ENCODE measurements around the gene CCNL2.
A peak's percentile ranks its signal among the peaks of the same experiment; 100 is the strongest.

CCNL2 gene

DNA sequence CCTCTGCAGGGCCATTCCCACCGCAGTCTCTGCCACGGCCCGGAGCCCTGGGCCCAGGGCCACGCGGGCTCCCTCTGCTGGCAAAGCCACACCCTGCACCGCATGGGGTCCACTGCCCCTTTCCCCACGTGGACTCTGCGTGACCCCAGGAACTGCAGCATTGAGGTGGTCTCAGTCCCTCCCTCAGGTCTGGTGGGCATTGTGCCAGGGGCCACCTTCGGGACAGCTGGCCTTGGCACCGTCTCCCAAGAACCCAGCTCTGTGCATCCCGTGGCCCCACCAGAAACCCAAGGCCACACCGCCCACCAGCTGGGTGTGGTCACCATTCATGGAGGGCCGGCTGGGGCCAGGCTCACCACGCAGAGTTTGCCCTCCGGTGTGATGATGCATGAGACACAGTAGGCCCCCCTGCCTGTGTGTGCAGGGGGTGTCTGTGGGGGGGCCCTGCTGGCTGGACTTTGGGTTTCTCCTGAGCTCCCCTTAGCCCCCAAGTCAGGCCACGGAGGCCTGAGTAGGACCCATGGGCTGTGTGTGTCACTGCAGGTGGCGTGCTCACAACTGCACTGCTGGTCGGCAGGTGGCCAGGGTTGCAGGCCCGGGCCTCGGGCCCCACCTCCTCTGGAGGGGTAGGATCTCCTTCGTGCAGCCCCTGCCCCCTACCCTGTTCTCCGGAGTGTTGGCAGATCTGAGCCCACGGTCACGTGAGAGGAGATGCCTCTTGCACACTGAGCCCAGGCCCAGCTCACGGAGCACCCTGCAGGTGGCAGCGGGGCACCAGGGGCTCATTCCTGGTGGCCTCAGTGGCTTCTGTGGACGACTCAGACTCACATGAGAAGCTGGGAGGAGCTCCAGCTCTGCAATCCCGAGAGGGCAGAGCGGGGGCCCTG, 42.1 kb upstream of the CCNL2 start:
- peaks cover under 1% of the 10 kb centered on the region for H3K27me3 ChIP-seq (ENCODE audit: insufficient read depth, poor library complexity, severe bottlenecking)
- H3K27ac ChIP-seq (replicated peaks), result no peak overlapping the region
- no peak overlapping the region for H3K4me3 ChIP-seq (replicated peaks; ENCODE audit: insufficient read depth, low read length)
- TF ChIP-seq, protein P1, sequence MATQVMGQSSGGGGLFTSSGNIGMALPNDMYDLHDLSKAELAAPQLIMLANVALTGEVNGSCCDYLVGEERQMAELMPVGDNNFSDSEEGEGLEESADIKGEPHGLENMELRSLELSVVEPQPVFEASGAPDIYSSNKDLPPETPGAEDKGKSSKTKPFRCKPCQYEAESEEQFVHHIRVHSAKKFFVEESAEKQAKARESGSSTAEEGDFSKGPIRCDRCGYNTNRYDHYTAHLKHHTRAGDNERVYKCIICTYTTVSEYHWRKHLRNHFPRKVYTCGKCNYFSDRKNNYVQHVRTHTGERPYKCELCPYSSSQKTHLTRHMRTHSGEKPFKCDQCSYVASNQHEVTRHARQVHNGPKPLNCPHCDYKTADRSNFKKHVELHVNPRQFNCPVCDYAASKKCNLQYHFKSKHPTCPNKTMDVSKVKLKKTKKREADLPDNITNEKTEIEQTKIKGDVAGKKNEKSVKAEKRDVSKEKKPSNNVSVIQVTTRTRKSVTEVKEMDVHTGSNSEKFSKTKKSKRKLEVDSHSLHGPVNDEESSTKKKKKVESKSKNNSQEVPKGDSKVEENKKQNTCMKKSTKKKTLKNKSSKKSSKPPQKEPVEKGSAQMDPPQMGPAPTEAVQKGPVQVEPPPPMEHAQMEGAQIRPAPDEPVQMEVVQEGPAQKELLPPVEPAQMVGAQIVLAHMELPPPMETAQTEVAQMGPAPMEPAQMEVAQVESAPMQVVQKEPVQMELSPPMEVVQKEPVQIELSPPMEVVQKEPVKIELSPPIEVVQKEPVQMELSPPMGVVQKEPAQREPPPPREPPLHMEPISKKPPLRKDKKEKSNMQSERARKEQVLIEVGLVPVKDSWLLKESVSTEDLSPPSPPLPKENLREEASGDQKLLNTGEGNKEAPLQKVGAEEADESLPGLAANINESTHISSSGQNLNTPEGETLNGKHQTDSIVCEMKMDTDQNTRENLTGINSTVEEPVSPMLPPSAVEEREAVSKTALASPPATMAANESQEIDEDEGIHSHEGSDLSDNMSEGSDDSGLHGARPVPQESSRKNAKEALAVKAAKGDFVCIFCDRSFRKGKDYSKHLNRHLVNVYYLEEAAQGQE (IDR thresholded peaks at IDR 0.05; ENCODE audit: insufficient replicate concordance, low read depth), result no peak
- TF ChIP-seq, protein P2, sequence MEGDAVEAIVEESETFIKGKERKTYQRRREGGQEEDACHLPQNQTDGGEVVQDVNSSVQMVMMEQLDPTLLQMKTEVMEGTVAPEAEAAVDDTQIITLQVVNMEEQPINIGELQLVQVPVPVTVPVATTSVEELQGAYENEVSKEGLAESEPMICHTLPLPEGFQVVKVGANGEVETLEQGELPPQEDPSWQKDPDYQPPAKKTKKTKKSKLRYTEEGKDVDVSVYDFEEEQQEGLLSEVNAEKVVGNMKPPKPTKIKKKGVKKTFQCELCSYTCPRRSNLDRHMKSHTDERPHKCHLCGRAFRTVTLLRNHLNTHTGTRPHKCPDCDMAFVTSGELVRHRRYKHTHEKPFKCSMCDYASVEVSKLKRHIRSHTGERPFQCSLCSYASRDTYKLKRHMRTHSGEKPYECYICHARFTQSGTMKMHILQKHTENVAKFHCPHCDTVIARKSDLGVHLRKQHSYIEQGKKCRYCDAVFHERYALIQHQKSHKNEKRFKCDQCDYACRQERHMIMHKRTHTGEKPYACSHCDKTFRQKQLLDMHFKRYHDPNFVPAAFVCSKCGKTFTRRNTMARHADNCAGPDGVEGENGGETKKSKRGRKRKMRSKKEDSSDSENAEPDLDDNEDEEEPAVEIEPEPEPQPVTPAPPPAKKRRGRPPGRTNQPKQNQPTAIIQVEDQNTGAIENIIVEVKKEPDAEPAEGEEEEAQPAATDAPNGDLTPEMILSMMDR (IDR thresholded peaks at IDR 0.05; ENCODE audit: insufficient read depth, low read length), result peak; percentile 97
- TF ChIP-seq SPI1 (IDR thresholded peaks at IDR 0.05; ENCODE audit: borderline replicate concordance, low read depth) (no peak), POLR2AphosphoS5 (IDR thresholded peaks at IDR 0.05; ENCODE audit: low read depth) (no peak), GABPA (IDR thresholded peaks at IDR 0.05; ENCODE audit: low read depth) (no peak)
- peak in 1 of 2 experiments; percentile 47 for DNase-seq (ENCODE audit: low read depth in 1 of 2, low spot score in 1 of 2)

DNA sequence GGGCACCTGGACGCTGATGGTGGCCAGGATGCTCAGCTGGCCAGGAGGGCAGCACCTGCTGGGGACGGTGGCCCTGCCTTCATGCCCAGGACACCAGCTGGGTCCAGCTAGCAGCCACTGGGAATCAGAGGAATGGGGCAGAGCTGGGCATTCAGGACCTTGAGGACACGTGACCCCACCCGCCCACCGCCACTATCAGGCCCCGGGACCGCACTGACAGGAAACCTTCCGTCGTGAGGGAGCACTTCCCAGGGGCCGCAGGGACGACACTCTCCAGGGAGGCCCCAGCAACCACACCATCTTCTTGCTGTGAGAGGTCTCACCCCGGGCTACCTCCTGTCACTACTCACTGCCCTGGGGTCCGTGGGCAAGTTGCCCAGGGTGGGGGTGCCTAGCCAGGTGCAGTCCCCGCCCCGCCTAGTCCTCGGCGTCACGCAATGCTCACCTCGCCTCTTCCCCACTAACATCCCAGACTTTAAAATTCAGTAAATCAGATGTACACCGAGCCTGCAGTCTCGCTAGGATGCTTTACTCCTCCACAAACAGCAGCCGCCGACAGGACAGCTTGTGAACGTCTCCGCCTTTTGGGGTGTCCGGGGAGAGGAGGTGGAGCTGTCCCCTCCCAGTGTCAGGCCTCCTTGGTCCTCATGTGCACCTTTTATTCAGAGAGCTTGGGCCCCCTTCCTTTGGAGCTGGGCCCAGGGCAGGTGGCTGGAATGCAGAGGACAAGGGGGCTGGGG, 41.3 kb upstream of the CCNL2 start:
- TF ChIP-seq, protein P2 (IDR thresholded peaks at IDR 0.05; ENCODE audit: insufficient read depth, low read length), result no peak
- H3K4me3 ChIP-seq (replicated peaks; ENCODE audit: insufficient read depth, low read length), result no peak overlapping the region

DNA sequence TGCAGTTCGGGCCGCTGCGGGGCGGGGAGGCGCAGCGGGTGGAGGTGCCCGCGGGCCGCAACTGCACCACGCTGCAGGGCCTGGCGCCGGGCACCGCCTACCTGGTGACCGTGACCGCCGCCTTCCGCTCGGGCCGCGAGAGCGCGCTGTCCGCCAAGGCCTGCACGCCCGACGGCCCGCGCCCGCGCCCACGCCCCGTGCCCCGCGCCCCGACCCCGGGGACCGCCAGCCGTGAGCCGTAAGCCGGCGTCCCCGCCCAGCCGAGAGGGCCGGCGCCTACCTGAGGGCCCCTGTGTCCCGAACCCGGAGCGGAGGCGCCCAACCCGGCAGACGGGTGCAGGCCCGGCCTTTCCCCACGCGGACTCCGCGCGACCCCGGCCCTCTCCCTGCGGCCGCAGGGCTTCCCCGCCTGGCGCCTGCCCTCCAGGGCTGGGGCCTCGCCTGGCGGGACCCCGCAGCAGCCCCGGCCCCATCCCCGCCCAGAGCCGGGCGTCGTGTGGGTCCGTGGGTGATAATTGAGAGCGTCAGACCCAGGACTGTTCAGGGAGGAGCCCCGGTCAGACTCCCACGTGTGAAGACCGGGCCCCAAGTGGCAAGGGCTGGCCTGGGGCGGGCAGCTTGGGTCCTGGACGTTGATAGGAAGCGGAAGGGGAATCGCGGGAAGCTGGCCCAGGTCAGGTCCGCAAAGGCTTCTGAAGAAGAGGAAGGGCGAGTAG, 40.6 kb upstream of the CCNL2 start:
- no peak for TF ChIP-seq POLR2AphosphoS5 (IDR thresholded peaks at IDR 0.05; ENCODE audit: low read depth)
- TF ChIP-seq GABPA (IDR thresholded peaks at IDR 0.05; ENCODE audit: low read depth), result no peak
- Histone ChIP-seq H3K27me3 (ENCODE audit: insufficient read depth, poor library complexity, severe bottlenecking) (peaks cover 10% of the 10 kb centered on the region), H3K4me3 (replicated peaks; ENCODE audit: insufficient read depth, low read length) (no peak overlapping the region), H3K27ac (replicated peaks) (no peak overlapping the region)
- no peak for DNase-seq (ENCODE audit: low read depth in 1 of 2, low spot score in 1 of 2)

More for the DNA sequence above, 41.3 kb upstream of the CCNL2 start:
- Histone ChIP-seq H3K27me3 (ENCODE audit: insufficient read depth, poor library complexity, severe bottlenecking) (peaks cover 4% of the 10 kb centered on the region), H3K27ac (replicated peaks) (no peak overlapping the region)
- no peak for DNase-seq (ENCODE audit: low read depth in 1 of 2, low spot score in 1 of 2)

DNA sequence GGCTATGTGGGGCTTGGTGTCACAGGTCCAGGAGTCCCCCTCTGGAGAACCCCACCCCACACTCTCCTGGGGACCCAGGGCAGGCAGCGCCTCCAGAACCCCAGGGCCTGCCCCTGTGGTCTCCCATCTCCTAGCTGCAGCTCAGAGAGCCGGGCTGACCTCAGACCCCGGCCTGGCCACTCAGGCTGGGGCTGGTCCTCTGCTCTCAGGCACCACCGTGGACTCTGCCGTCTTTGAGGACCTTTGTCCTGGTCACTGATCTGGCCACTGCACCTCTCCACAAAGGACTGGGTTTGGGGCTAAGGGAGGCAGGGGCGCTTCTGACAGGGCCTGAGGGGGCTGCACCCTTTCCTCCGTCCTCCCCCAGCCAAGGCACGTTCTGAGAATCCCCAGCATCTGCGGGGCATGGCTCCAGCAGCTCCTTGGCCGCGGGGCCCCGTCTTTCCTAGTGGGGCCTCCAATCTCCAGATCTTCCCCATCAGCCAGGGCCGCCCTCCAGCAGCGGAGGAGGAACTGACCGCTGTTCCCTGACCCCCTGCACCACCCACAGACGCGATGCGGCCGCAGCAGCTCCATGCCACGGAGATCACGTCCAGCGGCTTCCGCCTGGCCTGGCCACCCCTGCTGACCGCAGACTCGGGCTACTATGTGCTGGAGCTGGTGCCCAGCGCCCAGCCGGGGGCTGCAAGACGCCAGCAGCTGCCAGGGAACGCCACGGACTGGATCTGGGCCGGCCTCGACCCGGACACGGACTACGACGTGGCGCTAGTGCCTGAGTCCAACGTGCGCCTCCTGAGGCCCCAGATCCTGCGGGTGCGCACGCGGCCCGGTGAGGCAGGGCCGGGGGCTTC, 39.6 kb upstream of the CCNL2 start:
- DNase-seq (ENCODE audit: low read depth in 1 of 2, low spot score in 1 of 2), result no peak
- Histone ChIP-seq H3K27ac (replicated peaks) (no peak overlapping the region), H3K4me3 (replicated peaks; ENCODE audit: insufficient read depth, low read length) (no peak overlapping the region), H3K27me3 (ENCODE audit: insufficient read depth, poor library complexity, severe bottlenecking) (peaks cover 11% of the 10 kb centered on the region)
- TF ChIP-seq GABPA (IDR thresholded peaks at IDR 0.05; ENCODE audit: low read depth) (no peak), POLR2AphosphoS5 (IDR thresholded peaks at IDR 0.05; ENCODE audit: low read depth) (no peak), SPI1 (IDR thresholded peaks at IDR 0.05; ENCODE audit: borderline replicate concordance, low read depth) (no peak)
- TF ChIP-seq, protein P2 (IDR thresholded peaks at IDR 0.05; ENCODE audit: insufficient read depth, low read length), result no peak
- TF ChIP-seq, protein P1 (IDR thresholded peaks at IDR 0.05; ENCODE audit: insufficient replicate concordance, low read depth), result no peak

All from HL-60 (cell line).